IMR-90 (cell line): Measurements from ENCODE around the gene HNRNPA3. TPM values are rescaled to one million over a fixed set of nuclear protein-coding genes. Genes with fewer than 3 reads are reported as not detected.

Source experiments
- microRNA-seq, 2 experiments: library from miRNA; stranded (forward) in 1 of 2; unstranded in 1 of 2; fragments of 10-50 nt in 1 of 2; fragments of <30 nt in 1 of 2; gene quantifications in 1 of 2; microRNA quantifications in 1 of 2; one replicate each; pipeline versions ENCODE3 to v1.1.0; 2013 to 2020; ENCODE audit not compliant: insufficient read depth in 1 of 2, insufficient read length in 1 of 2, unreplicated experiment in 1 of 2
- polyA plus RNA-seq, 3 experiments: library from polyadenylated mRNA; depleted of rRNA; stranded (reverse); fragments of >200 nt; gene quantifications; 2 replicates each; pipeline ENCODE4 v1.2.3, GENCODE V29; 2012; ENCODE audit warnings: low replicate concordance in 1 of 3
- small RNA-seq, 5 experiments: library from RNA; depleted of rRNA; stranded (forward); fragments of <200 nt; gene quantifications; one replicate each; pipeline ENCODE3, GENCODE V24; 2012
- total RNA-seq: library from RNA; depleted of rRNA; stranded (reverse); fragments of >200 nt; gene quantifications from 2 replicates; pipeline ENCODE4 v1.2.3, GENCODE V29; 2012; rRNA removed

HNRNPA3 gene
- total and polyA plus RNA-seq, 2 of the 4 experiments (the other 2 are of a cell fraction): 18.6 to 111 TPM

Small RNA genes lying within 50 kb of the gene (microRNA-seq; reads per million reads assigned to microRNA genes)
- gene MIR3128 (ENCODE audit: insufficient read depth in 1 of 2, insufficient read length in 1 of 2, unreplicated experiment in 1 of 2) (0 to 12.4 reads per million in 2 experiments), gene RF00019 (ENCODE audit: insufficient read depth, insufficient read length) (not detected)

Small RNA genes lying within 50 kb of the gene (small RNA-seq; reads per million reads assigned to genes)
- gene MIR3128 (0 reads per million in 5 experiments), gene RF00019 (0 reads per million in 5 experiments)

Other genes starting within 250 kb of the HNRNPA3 start
- 72.8 and 83.5 TPM in 2 replicates for gene NFE2L2, start 51.9 kb downstream of the HNRNPA3 start, total RNA-seq
- gene NFE2L2, start 51.9 kb downstream of the HNRNPA3 start, polyA plus RNA-seq (2012; rRNA removed): 64.7 and 72.7 TPM in 2 replicates
- 18.6 and 34.4 TPM in 2 replicates for gene AGPS, start 180.0 kb downstream of the HNRNPA3 start, total RNA-seq
- gene AGPS, start 180.0 kb downstream of the HNRNPA3 start, polyA plus RNA-seq (2012; rRNA removed): 5.5 and 6.6 TPM in 2 replicates